HepG2 (cell line): ENCODE results near the gene CREBZF. TPM values are rescaled to one million over a fixed set of nuclear protein-coding genes. Genes with fewer than 3 reads are reported as not detected.

Experiments used
- ARID2 ChIP-seq: sonication (generic); formaldehyde crosslinking; IDR thresholded peaks from 2 replicates; pipeline ENCODE4 v1.8.1; 2022; ENCODE audit warnings: mild to moderate bottlenecking, missing genetic modification reagents, borderline replicate concordance
- ATF6 ChIP-seq: sonication (generic); formaldehyde crosslinking; conservative IDR thresholded peaks from 2 replicates; pipeline ENCODE4 v1.4.0; 2020; ENCODE audit warnings: missing genetic modification reagents
- CENPX ChIP-seq: sonication (generic); formaldehyde crosslinking; IDR thresholded peaks from 2 replicates; pipeline ENCODE4 v1.9.0; 2021; ENCODE audit warnings: mild to moderate bottlenecking, missing genetic modification reagents, moderate library complexity
- HNRNPL ChIP-seq: fragments of 200-400 bp; formaldehyde crosslinking; IDR thresholded peaks from 2 replicates; pipeline ENCODE4 v1.6.1; 2017; ENCODE audit warnings: mild to moderate bottlenecking, low read depth, low read length
- HOXA9 ChIP-seq: sonication (generic); formaldehyde crosslinking; IDR thresholded peaks from 2 replicates; pipeline ENCODE4 v1.8.1; 2022; ENCODE audit warnings: missing genetic modification reagents, mild to moderate bottlenecking, moderate library complexity, borderline replicate concordance
- NFE2L1 ChIP-seq: sonication (generic); formaldehyde crosslinking; IDR thresholded peaks from 2 replicates; pipeline ENCODE4 v1.4.0; 2020; ENCODE audit warnings: missing genetic modification reagents, mild to moderate bottlenecking, borderline replicate concordance
- PLSCR1 ChIP-seq: sonication (generic); formaldehyde crosslinking; IDR thresholded peaks from 2 replicates; pipeline ENCODE4 v1.5.0; 2020; ENCODE audit warnings: missing genetic modification reagents, mild to moderate bottlenecking, borderline replicate concordance
- SAP130 ChIP-seq: IDR thresholded peaks from 2 replicates; pipeline ENCODE4 v1.6.1; 2016; ENCODE audit warnings: low read depth
- SNRNP70 ChIP-seq: fragments of 200-400 bp; formaldehyde crosslinking; IDR thresholded peaks from 2 replicates; pipeline ENCODE4 v1.6.1; 2017; ENCODE audit warnings: mild to moderate bottlenecking, low read depth, low read length, moderate library complexity
- SPEN ChIP-seq: sonication (generic); formaldehyde crosslinking; IDR thresholded peaks from 2 replicates; pipeline ENCODE4 v1.5.1; 2020; ENCODE audit warnings: low read depth, mild to moderate bottlenecking, missing genetic modification reagents
- ZBTB40 ChIP-seq, 2 experiments: fragments of 450-650 bp in 1 of 2; sonication (generic) in 1 of 2; formaldehyde crosslinking in 1 of 2; IDR thresholded peaks; 2 replicates each; pipeline versions ENCODE4 v1.6.1 to v1.8.0; 2016 to 2022; ENCODE audit warnings: antibody characterized with exemption in 1 of 2, mild to moderate bottlenecking in 1 of 2, missing genetic modification reagents in 1 of 2
- ZFP36 ChIP-seq: fragments of 150-350 bp; IDR thresholded peaks from 2 replicates; pipeline ENCODE4 v1.6.1; 2018; ENCODE audit warnings: borderline replicate concordance, low read length, low read depth; ENCODE audit not compliant: partially characterized antibody
- ZNF264 ChIP-seq: sonication (generic); formaldehyde crosslinking; IDR thresholded peaks from 2 replicates; pipeline ENCODE4 v1.4.0; 2020; ENCODE audit warnings: missing genetic modification reagents
- ZNF556 ChIP-seq: sonication (generic); formaldehyde crosslinking; IDR thresholded peaks from 2 replicates; pipeline ENCODE4 v1.4.0; 2020; ENCODE audit warnings: mild to moderate bottlenecking, missing genetic modification reagents, borderline replicate concordance
- ZNF572 ChIP-seq: sonication (generic); formaldehyde crosslinking; IDR thresholded peaks from 2 replicates; pipeline ENCODE4 v1.5.1; 2020; ENCODE audit warnings: mild to moderate bottlenecking, missing genetic modification reagents
- ZNF746 ChIP-seq: sonication (generic); formaldehyde crosslinking; IDR thresholded peaks from 2 replicates; pipeline ENCODE4 v1.8.0; 2022; ENCODE audit warnings: mild to moderate bottlenecking, missing genetic modification reagents
- ZSCAN20 ChIP-seq: sonication (generic); formaldehyde crosslinking; IDR thresholded peaks from 2 replicates; pipeline ENCODE4 v1.4.0; 2020; ENCODE audit warnings: missing genetic modification reagents, mild to moderate bottlenecking, borderline replicate concordance
- polyA plus RNA-seq, 8 experiments: library from polyadenylated mRNA; depleted of rRNA in 3 of 8; stranded (reverse) in 7 of 8; unstranded in 1 of 8; fragments of >200 nt; fragmentation: Illumina TruSeq in 4 of 8; extraction: Trizol in 4 of 8; gene quantifications; 2 replicates each; pipeline versions ENCODE4 v1.2.1 to v1.2.3, GENCODE V29; 2011 to 2016; ENCODE audit warnings: low read depth in 4 of 8, missing spikeins in 1 of 8, mixed read lengths in 1 of 8; ENCODE audit not compliant: insufficient read depth in 1 of 8
- total RNA-seq, 5 experiments: library from RNA; depleted of rRNA; stranded (reverse); fragments of >200 nt; fragmentation: Illumina TruSeq; extraction: Trizol; gene quantifications; 2 replicates each; pipeline ENCODE4 v1.2.3, GENCODE V29; 2016; ENCODE audit warnings: low read depth in 1 of 5

The CREBZF gene
- total and polyA plus RNA-seq, 2 of the 13 experiments (the other 11 are each of a cell fraction or from before 2014, with no cell fraction given): 30.6 to 43.1 TPM

GRCh38 chr11:85661972-85662664, 2.8 kb downstream of the CREBZF start (continued):
- no peak for TF ChIP-seq ZBTB40 (IDR thresholded peaks at IDR 0.05)
- no peak for TF ChIP-seq ZBTB40 (CRISPR knock-in tag; IDR thresholded peaks at IDR 0.05)
- TF ChIP-seq SPEN (CRISPR knock-in tag): no peak
- no peak for TF ChIP-seq ZNF572 (CRISPR knock-in tag)
- TF ChIP-seq PLSCR1 (CRISPR knock-in tag): no peak
- TF ChIP-seq CENPX (CRISPR knock-in tag): no peak
- no peak for TF ChIP-seq ARID2
- TF ChIP-seq HOXA9 (CRISPR knock-in tag): no peak
- no peak for TF ChIP-seq ZNF746 (CRISPR knock-in tag)
- no peak for TF ChIP-seq ATF6
- no peak for TF ChIP-seq ZFP36
- TF ChIP-seq HNRNPL: no peak
- no peak for TF ChIP-seq ZSCAN20 (CRISPR knock-in tag)
- no peak for TF ChIP-seq ZNF556 (CRISPR knock-in tag)
- no peak for TF ChIP-seq SNRNP70
- no peak for TF ChIP-seq SAP130 (CRISPR knock-in tag)
- no peak for TF ChIP-seq ZNF264 (CRISPR knock-in tag)
- no peak for TF ChIP-seq NFE2L1 (CRISPR knock-in tag)
